WTC11 (cell line): ENCODE results near the gene SHISA6. TPM values are rescaled to one million over a fixed set of nuclear protein-coding genes. Genes with fewer than 3 reads are reported as not detected.

Experiments used
- ATAC-seq: fragments of 200-7000 bp; cut with Tn5 transposase; 2 replicates; pipeline ENCODE4 v1.10.0; 2021; ENCODE audit warnings: mild to moderate bottlenecking, moderate library complexity
- CTCF ChIA-PET: fragments of 300-600 bp; sonication (Branson Sonifier 250); formaldehyde crosslinking; loops from one replicate; lab custom pipeline; 2021; ENCODE audit warnings: antibody characterized with exemption; lab: Charles Lee
- POLR2A ChIA-PET: fragments of 350-600 bp; sonication (Branson Sonifier 250); formaldehyde crosslinking; loops from one replicate; lab custom pipeline; 2021; ENCODE audit warnings: antibody characterized with exemption; lab: Charles Lee
- DNase-seq: peaks from one replicate; pipeline ENCODE4 v3.0.0; 2021; ENCODE audit warnings: low spot score
- H3K27ac Mint-ChIP-seq: 2 replicates; pipeline ENCODE4 v1.8.0; 2021; ENCODE audit warnings: mixed read lengths
- H3K27me3 Mint-ChIP-seq: 2 replicates; pipeline ENCODE4 v1.8.0; 2021; ENCODE audit warnings: low read depth, mild to moderate bottlenecking, moderate library complexity, mixed read lengths
- H3K36me3 Mint-ChIP-seq: 2 replicates; pipeline ENCODE4 v1.8.0; 2021; ENCODE audit warnings: mixed read lengths
- H3K4me1 Mint-ChIP-seq: 2 replicates; pipeline ENCODE4 v1.8.0; 2022; ENCODE audit warnings: mixed read lengths
- H3K4me3 Mint-ChIP-seq: 2 replicates; pipeline ENCODE4 v1.8.0; 2021; ENCODE audit warnings: mild to moderate bottlenecking, moderate library complexity, mixed read lengths
- H3K9me3 Mint-ChIP-seq: 2 replicates; pipeline ENCODE4 v1.8.0; 2021; ENCODE audit warnings: mixed read lengths
- GABPB1 ChIP-seq: sonication (generic); formaldehyde crosslinking; IDR thresholded peaks from 2 replicates; pipeline ENCODE4 v1.8.1; 2023; ENCODE audit warnings: mild to moderate bottlenecking, missing genetic modification reagents
- HMGA2 ChIP-seq: fragments of 250-450 bp; sonication (Bioruptor Pico); IDR thresholded peaks from 2 replicates; pipeline ENCODE4 v1.4.0; 2021; ENCODE audit warnings: mild to moderate bottlenecking, moderate library complexity
- MXD4 ChIP-seq: fragments of 250-450 bp; sonication (Bioruptor Pico); IDR thresholded peaks from 2 replicates; pipeline ENCODE4 v1.8.0; 2021; ENCODE audit warnings: mild to moderate bottlenecking, moderate library complexity, borderline replicate concordance
- NFYB ChIP-seq: sonication (generic); formaldehyde crosslinking; conservative IDR thresholded peaks from 2 replicates; pipeline ENCODE4 v1.8.0; 2022; ENCODE audit warnings: low read depth, missing genetic modification reagents
- PRDM15 ChIP-seq: sonication (generic); formaldehyde crosslinking; IDR thresholded peaks from 2 replicates; pipeline ENCODE4 v1.8.0; 2022; ENCODE audit warnings: missing genetic modification reagents
- PRRX2 ChIP-seq: fragments of 250-450 bp; sonication (Bioruptor Pico); IDR thresholded peaks from 2 replicates; pipeline ENCODE4 v1.8.0; 2021; ENCODE audit warnings: mild to moderate bottlenecking
- TEAD4 ChIP-seq: sonication (generic); formaldehyde crosslinking; IDR thresholded peaks from 2 replicates; pipeline ENCODE4 v1.8.0; 2022; ENCODE audit warnings: mild to moderate bottlenecking, missing genetic modification reagents
- ZNF396 ChIP-seq: fragments of 250-450 bp; sonication (Bioruptor Pico); IDR thresholded peaks from 2 replicates; pipeline ENCODE4 v1.8.0; 2021; ENCODE audit warnings: mild to moderate bottlenecking, moderate library complexity, borderline replicate concordance
- ZNF416 ChIP-seq: fragments of 250-450 bp; sonication (Bioruptor Pico); IDR thresholded peaks from 2 replicates; pipeline ENCODE4 v1.9.0; 2021; ENCODE audit warnings: mild to moderate bottlenecking, inconsistent platforms
- total RNA-seq: library from RNA; stranded (reverse); gene quantifications from 3 replicates; pipeline ENCODE4 v1.2.3, GENCODE V29; 2021
- TF ChIP-seq, protein P1 (sequence below): sonication (generic); formaldehyde crosslinking; IDR thresholded peaks from 2 replicates; pipeline ENCODE4 v1.8.1; 2023; ENCODE audit warnings: mild to moderate bottlenecking, missing genetic modification reagents, borderline replicate concordance
- TF ChIP-seq, protein P2 (sequence below): fragments of 250-450 bp; sonication (Bioruptor Pico); IDR thresholded peaks from 2 replicates; pipeline ENCODE4 v1.9.0; 2021; ENCODE audit warnings: mild to moderate bottlenecking, borderline replicate concordance
- TF ChIP-seq, protein P3 (sequence below): sonication (generic); formaldehyde crosslinking; conservative IDR thresholded peaks from 2 replicates; pipeline ENCODE4 v1.8.1; 2022; ENCODE audit warnings: mild to moderate bottlenecking, missing genetic modification reagents
- TF ChIP-seq, protein P4 (sequence below): sonication (generic); formaldehyde crosslinking; IDR thresholded peaks from 2 replicates; pipeline ENCODE4 v1.8.1; 2023; ENCODE audit warnings: mild to moderate bottlenecking, missing genetic modification reagents
- TF ChIP-seq, protein P5 (sequence below): sonication (generic); formaldehyde crosslinking; IDR thresholded peaks from 2 replicates; pipeline ENCODE4 v1.8.0; 2023; ENCODE audit warnings: missing genetic modification reagents

Gene SHISA6
- total RNA-seq, 1 experiment from 2014 or later, result 1.1 TPM

- no peak overlapping the region for H3K27ac Mint-ChIP-seq
- DNase-seq, result no peak
- ChIA-PET CTCF (no interaction called here), POLR2A (no interaction called here)
- H3K4me1 Mint-ChIP-seq, result no peaks in the 10 kb centered on the region
- TF ChIP-seq, protein P1, sequence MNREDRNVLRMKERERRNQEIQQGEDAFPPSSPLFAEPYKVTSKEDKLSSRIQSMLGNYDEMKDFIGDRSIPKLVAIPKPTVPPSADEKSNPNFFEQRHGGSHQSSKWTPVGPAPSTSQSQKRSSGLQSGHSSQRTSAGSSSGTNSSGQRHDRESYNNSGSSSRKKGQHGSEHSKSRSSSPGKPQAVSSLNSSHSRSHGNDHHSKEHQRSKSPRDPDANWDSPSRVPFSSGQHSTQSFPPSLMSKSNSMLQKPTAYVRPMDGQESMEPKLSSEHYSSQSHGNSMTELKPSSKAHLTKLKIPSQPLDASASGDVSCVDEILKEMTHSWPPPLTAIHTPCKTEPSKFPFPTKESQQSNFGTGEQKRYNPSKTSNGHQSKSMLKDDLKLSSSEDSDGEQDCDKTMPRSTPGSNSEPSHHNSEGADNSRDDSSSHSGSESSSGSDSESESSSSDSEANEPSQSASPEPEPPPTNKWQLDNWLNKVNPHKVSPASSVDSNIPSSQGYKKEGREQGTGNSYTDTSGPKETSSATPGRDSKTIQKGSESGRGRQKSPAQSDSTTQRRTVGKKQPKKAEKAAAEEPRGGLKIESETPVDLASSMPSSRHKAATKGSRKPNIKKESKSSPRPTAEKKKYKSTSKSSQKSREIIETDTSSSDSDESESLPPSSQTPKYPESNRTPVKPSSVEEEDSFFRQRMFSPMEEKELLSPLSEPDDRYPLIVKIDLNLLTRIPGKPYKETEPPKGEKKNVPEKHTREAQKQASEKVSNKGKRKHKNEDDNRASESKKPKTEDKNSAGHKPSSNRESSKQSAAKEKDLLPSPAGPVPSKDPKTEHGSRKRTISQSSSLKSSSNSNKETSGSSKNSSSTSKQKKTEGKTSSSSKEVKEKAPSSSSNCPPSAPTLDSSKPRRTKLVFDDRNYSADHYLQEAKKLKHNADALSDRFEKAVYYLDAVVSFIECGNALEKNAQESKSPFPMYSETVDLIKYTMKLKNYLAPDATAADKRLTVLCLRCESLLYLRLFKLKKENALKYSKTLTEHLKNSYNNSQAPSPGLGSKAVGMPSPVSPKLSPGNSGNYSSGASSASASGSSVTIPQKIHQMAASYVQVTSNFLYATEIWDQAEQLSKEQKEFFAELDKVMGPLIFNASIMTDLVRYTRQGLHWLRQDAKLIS (CRISPR knock-in tag), result no peak
- TF ChIP-seq HMGA2 (no peak), ZNF416 (no peak), GABPB1 (CRISPR knock-in tag) (no peak), ZNF396 (no peak), PRRX2 (no peak), MXD4 (CRISPR knock-in tag) (no peak), NFYB (CRISPR knock-in tag) (no peak), PRDM15 (no peak), TEAD4 (no peak)
- TF ChIP-seq, protein P2, sequence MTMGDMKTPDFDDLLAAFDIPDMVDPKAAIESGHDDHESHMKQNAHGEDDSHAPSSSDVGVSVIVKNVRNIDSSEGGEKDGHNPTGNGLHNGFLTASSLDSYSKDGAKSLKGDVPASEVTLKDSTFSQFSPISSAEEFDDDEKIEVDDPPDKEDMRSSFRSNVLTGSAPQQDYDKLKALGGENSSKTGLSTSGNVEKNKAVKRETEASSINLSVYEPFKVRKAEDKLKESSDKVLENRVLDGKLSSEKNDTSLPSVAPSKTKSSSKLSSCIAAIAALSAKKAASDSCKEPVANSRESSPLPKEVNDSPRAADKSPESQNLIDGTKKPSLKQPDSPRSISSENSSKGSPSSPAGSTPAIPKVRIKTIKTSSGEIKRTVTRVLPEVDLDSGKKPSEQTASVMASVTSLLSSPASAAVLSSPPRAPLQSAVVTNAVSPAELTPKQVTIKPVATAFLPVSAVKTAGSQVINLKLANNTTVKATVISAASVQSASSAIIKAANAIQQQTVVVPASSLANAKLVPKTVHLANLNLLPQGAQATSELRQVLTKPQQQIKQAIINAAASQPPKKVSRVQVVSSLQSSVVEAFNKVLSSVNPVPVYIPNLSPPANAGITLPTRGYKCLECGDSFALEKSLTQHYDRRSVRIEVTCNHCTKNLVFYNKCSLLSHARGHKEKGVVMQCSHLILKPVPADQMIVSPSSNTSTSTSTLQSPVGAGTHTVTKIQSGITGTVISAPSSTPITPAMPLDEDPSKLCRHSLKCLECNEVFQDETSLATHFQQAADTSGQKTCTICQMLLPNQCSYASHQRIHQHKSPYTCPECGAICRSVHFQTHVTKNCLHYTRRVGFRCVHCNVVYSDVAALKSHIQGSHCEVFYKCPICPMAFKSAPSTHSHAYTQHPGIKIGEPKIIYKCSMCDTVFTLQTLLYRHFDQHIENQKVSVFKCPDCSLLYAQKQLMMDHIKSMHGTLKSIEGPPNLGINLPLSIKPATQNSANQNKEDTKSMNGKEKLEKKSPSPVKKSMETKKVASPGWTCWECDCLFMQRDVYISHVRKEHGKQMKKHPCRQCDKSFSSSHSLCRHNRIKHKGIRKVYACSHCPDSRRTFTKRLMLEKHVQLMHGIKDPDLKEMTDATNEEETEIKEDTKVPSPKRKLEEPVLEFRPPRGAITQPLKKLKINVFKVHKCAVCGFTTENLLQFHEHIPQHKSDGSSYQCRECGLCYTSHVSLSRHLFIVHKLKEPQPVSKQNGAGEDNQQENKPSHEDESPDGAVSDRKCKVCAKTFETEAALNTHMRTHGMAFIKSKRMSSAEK (CRISPR knock-in tag), result no peak
- TF ChIP-seq, protein P3, sequence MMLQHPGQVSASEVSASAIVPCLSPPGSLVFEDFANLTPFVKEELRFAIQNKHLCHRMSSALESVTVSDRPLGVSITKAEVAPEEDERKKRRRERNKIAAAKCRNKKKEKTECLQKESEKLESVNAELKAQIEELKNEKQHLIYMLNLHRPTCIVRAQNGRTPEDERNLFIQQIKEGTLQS (CRISPR knock-in tag), result no peak
- TF ChIP-seq, protein P4, sequence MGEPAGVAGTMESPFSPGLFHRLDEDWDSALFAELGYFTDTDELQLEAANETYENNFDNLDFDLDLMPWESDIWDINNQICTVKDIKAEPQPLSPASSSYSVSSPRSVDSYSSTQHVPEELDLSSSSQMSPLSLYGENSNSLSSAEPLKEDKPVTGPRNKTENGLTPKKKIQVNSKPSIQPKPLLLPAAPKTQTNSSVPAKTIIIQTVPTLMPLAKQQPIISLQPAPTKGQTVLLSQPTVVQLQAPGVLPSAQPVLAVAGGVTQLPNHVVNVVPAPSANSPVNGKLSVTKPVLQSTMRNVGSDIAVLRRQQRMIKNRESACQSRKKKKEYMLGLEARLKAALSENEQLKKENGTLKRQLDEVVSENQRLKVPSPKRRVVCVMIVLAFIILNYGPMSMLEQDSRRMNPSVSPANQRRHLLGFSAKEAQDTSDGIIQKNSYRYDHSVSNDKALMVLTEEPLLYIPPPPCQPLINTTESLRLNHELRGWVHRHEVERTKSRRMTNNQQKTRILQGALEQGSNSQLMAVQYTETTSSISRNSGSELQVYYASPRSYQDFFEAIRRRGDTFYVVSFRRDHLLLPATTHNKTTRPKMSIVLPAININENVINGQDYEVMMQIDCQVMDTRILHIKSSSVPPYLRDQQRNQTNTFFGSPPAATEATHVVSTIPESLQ (CRISPR knock-in tag), result no peak
- TF ChIP-seq, protein P5, sequence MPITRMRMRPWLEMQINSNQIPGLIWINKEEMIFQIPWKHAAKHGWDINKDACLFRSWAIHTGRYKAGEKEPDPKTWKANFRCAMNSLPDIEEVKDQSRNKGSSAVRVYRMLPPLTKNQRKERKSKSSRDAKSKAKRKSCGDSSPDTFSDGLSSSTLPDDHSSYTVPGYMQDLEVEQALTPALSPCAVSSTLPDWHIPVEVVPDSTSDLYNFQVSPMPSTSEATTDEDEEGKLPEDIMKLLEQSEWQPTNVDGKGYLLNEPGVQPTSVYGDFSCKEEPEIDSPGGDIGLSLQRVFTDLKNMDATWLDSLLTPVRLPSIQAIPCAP (CRISPR knock-in tag), result no peak
- TF ChIP-seq, all 79 proteins: peak for 0
- Mint-ChIP-seq H3K36me3 (peaks cover 39% of the 10 kb centered on the region), H3K4me3 (no peak overlapping the region), H3K9me3 (peaks cover 43% of the 10 kb centered on the region), H3K27me3 (peaks cover 4% of the 10 kb centered on the region; the same call in 1 of the 2 replicates)
- no peak for ATAC-seq
Observed at GRCh38 chr17:11272191-11272590, 31.2 kb downstream of the SHISA6 start.
